OCI-LY3 (cell line): ENCODE results near the gene SNX33.

Experiments used
- H2AFZ ChIP-seq: fragments of 200-600, 300-600 bp; shearing (Covaris generic); 2 replicates; pipeline ENCODE4 v1.6.0; 2014; ENCODE audit warnings: antibody characterized with exemption, low read depth, low read length
- H3K27ac ChIP-seq: fragments of 200-600, 300-600 bp; sonication (generic); 2 replicates; pipeline ENCODE4 v1.5.1; 2014; ENCODE audit warnings: mild to moderate bottlenecking, low read length, moderate library complexity, mixed read lengths
- H3K27me3 ChIP-seq: fragments of 200-600, 300-600 bp; sonication (generic); 2 replicates; pipeline ENCODE4 v1.6.1; 2014; ENCODE audit warnings: low read depth, low read length, mixed read lengths
- H3K36me3 ChIP-seq: fragments of 200-600, 300-600 bp; sonication (generic); replicated peaks from 2 replicates; pipeline ENCODE3; 2014; ENCODE audit warnings: low read depth, low read length, mixed read lengths
- H3K4me1 ChIP-seq: fragments of 300-600, 200-600 bp; sonication (generic); 2 replicates; pipeline ENCODE4 v1.6.1; 2014; ENCODE audit warnings: low read length, mixed read lengths
- H3K4me2 ChIP-seq: fragments of 200-600, 300-600 bp; sonication (generic); 2 replicates; pipeline ENCODE4 v1.6.1; 2014; ENCODE audit warnings: low read length, mixed read lengths
- H3K4me3 ChIP-seq: fragments of 300-600, 200-600 bp; sonication (generic); 2 replicates; pipeline ENCODE4 v1.5.1; 2014; ENCODE audit warnings: antibody characterized with exemption, mild to moderate bottlenecking, low read length, moderate library complexity
- H3K79me2 ChIP-seq: fragments of 300-600, 200-600 bp; shearing (Covaris generic); 2 replicates; pipeline ENCODE4 v1.6.1; 2014; ENCODE audit warnings: mild to moderate bottlenecking, low read length, mixed read lengths
- H3K9ac ChIP-seq: fragments of 300-600, 200-600 bp; shearing (Covaris generic); 2 replicates; pipeline ENCODE4 v1.6.0; 2014; ENCODE audit warnings: mild to moderate bottlenecking, low read length, moderate library complexity
- H3K9me3 ChIP-seq: fragments of 200-600, 300-600 bp; shearing (Covaris generic); 2 replicates; pipeline ENCODE4 v1.6.1; 2014; ENCODE audit warnings: low read length, mixed read lengths; ENCODE audit not compliant: insufficient read depth
- H4K20me1 ChIP-seq: fragments of 200-600, 300-600 bp; sonication (generic); 2 replicates; pipeline ENCODE4 v1.6.1; 2016; ENCODE audit warnings: low read length, mixed read lengths; ENCODE audit not compliant: insufficient read depth
- CTCF ChIP-seq: fragments of 200-600, 300-600 bp; sonication (generic); IDR thresholded peaks from 2 replicates; pipeline ENCODE4 v1.5.1; 2014; ENCODE audit warnings: antibody characterized with exemption, low read length, low read depth
- EZH2phosphoT487 ChIP-seq: fragments of 200-600 bp; shearing (Covaris generic); IDR thresholded peaks from 2 replicates; pipeline ENCODE4 v1.6.1; 2018; ENCODE audit warnings: antibody characterized with exemption, mixed run types, low read depth

The SNX33 gene

GRCh38 chr15:75636026-75636425 is 11.7 kb upstream of the SNX33 start:
- no peak overlapping the region for H2AFZ ChIP-seq
- no peak overlapping the region for H3K9ac ChIP-seq
- no peaks in the 10 kb centered on the region for H3K27me3 ChIP-seq
- H3K79me2 ChIP-seq: peaks cover 41% of the 10 kb centered on the region
- H3K36me3 ChIP-seq: peaks cover 19% of the 10 kb centered on the region
- H3K4me2 ChIP-seq: no peak overlapping the region
- no peak overlapping the region for H3K4me3 ChIP-seq
- H4K20me1 ChIP-seq: peaks cover 18% of the 10 kb centered on the region
- peaks cover 12% of the 10 kb centered on the region for H3K4me1 ChIP-seq
- H3K27ac ChIP-seq: no peak overlapping the region
- no peak for TF ChIP-seq CTCF
- no peak for TF ChIP-seq EZH2phosphoT487
- H3K9me3 ChIP-seq: no peaks in the 10 kb centered on the region

- no peak overlapping the region for H3K9ac ChIP-seq
- H4K20me1 ChIP-seq: peaks cover 18% of the 10 kb centered on the region
- no peak overlapping the region for H3K4me2 ChIP-seq
- H3K79me2 ChIP-seq: peaks cover 41% of the 10 kb centered on the region
- H3K27me3 ChIP-seq: no peaks in the 10 kb centered on the region
- H3K4me1 ChIP-seq: peaks cover 15% of the 10 kb centered on the region
- H3K27ac ChIP-seq: no peak overlapping the region
- TF ChIP-seq EZH2phosphoT487 (no peak), CTCF (no peak)
- H3K36me3 ChIP-seq: peaks cover 19% of the 10 kb centered on the region
- no peak overlapping the region for H3K4me3 ChIP-seq
- H3K9me3 ChIP-seq: no peaks in the 10 kb centered on the region
- H2AFZ ChIP-seq: no peak overlapping the region
These were observed 10.3 kb upstream of the SNX33 start for GRCh38 chr15:75637245-75638009.

GRCh38 chr15:75639191-75639708 is 8.5 kb upstream of the SNX33 start:
- H2AFZ ChIP-seq: no peak overlapping the region
- peak overlapping the region; percentile 89 for H3K4me3 ChIP-seq
- H3K79me2 ChIP-seq: peaks cover 41% of the 10 kb centered on the region
- no peaks in the 10 kb centered on the region for H3K9me3 ChIP-seq
- peaks cover 18% of the 10 kb centered on the region for H4K20me1 ChIP-seq
- H3K4me1 ChIP-seq: peaks cover 15% of the 10 kb centered on the region
- no peaks in the 10 kb centered on the region for H3K27me3 ChIP-seq
- H3K9ac ChIP-seq: peak overlapping the region; percentile 84
- TF ChIP-seq EZH2phosphoT487 (no peak), CTCF (no peak)
- peak overlapping the region; percentile 72 for H3K27ac ChIP-seq
- H3K4me2 ChIP-seq: peak overlapping the region; percentile 96
- H3K36me3 ChIP-seq: peaks cover 19% of the 10 kb centered on the region

GRCh38 chr15:75639709-75640482 is 7.8 kb upstream of the SNX33 start, which contains the start of gene IMP3:
TSS of gene IMP3 (minus strand) at chr15:75640224. CDS start at chr15:75640168, 56 bp downstream.
- Histone ChIP-seq H4K20me1 (peaks cover 18% of the 10 kb centered on the region), H3K4me2 (peak within 1 kb of the TSS; percentile 96), H3K27me3 (no peaks in the 10 kb centered on the region), H3K27ac (peak within 1 kb of the TSS; percentile 72), H3K9ac (peak within 1 kb of the TSS; percentile 84), H2AFZ (peak within 1 kb of the TSS; percentile 75), H3K4me3 (peak within 1 kb of the TSS; percentile 89), H3K79me2 (peaks cover 41% of the 10 kb centered on the region), H3K36me3 (peaks cover 19% of the 10 kb centered on the region), H3K9me3 (no peaks in the 10 kb centered on the region), H3K4me1 (peaks cover 15% of the 10 kb centered on the region)
- no peak for TF ChIP-seq EZH2phosphoT487
- no peak for TF ChIP-seq CTCF
